GM10248 (cell line): ENCODE results near the gene SPDYE2B.
"Not testable (repeated sequence)": the region's sequence is repeated elsewhere in the genome, so short reads cannot be mapped to it uniquely, and the experiment has no call there.

ENCODE experiments used
- CTCF ChIA-PET: fragments of 300-600 bp; sonication (Branson Sonifier 250); formaldehyde crosslinking; extraction: SDS; loops from one replicate; lab custom pipeline; 2021; ENCODE audit warnings: antibody characterized with exemption; lab: Yijun Ruan, JAX
- POLR2A ChIA-PET: fragments of 350-650 bp; sonication (Branson Sonifier 250); formaldehyde crosslinking; extraction: SDS; loops from one replicate; lab custom pipeline; 2020; ENCODE audit warnings: antibody characterized with exemption; lab: Yijun Ruan, JAX
- DNase-seq: peaks from one replicate; pipeline ENCODE4 v3.0.0; 2012; ENCODE audit errors: extremely low spot score

Gene SPDYE2B, protein sequence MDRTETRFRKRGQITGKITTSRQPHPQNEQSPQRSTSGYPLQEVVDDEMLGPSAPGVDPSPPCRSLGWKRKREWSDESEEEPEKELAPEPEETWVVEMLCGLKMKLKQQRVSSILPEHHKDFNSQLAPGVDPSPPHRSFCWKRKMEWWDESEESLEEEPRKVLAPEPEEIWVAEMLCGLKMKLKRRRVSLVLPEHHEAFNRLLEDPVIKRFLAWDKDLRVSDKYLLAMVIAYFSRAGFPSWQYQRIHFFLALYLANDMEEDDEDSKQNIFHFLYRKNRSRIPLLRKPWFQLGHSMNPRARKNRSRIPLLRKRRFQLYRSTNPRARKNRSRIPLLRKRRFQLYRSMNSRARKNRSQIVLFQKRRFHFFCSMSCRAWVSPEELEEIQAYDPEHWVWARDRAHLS

GRCh38 chr7:102649924-102650323 lies at the start of gene SPDYE2B:
SPDYE2B (plus strand) TSS chr7:102650319; CDS start chr7:102652349, 2,030 bp downstream.
- CTCF ChIA-PET: not testable (repeated sequence)

GRCh38 chr7:102602317-102602716 lies 47.8 kb upstream of the SPDYE2B start:
- CTCF ChIA-PET, DNase-seq, POLR2A ChIA-PET: not testable (repeated sequence)

More at GRCh38 chr7:102649924-102650323, at the start of gene SPDYE2B:
- DNase-seq, POLR2A ChIA-PET: not testable (repeated sequence)

DNA sequence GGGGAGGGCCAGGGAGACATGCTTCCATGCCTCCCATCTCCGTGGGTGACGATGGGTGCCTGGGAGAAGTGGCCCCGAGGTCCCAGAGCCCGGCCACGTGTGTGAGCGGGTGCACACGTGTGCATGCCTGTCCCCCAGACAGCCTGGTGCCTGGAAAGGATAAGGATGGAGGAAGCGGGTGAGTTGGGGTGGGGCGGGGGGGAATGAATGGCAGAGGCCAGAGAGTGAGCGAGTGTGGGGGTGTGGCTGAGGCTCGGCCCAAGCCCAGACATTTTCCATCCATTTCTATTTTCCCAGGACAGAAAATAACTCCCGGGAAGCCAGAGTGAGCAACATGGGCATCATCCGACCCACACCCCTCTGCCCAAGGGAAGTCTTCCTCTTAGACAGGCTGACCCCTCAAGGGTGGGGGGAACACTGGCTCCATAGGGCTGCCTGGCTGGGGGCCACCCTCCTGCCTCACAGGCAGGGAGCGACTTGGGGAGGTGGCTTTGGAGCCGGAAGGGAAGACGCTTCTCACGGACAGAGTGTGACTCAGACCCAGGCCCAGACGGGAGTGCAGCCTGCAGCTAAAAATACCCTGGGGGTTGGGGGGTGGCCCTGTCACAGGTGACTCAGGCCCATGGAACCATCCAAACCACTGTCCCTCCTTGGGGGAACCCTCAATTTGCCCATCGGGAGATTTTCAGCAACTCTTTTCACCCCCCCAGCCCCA lies 45.5 kb upstream of the SPDYE2B start:
- CTCF ChIA-PET, POLR2A ChIA-PET, DNase-seq: not testable (repeated sequence)

GRCh38 chr7:102606848-102607247 lies 43.3 kb upstream of the SPDYE2B start:
- CTCF ChIA-PET, POLR2A ChIA-PET, DNase-seq: not testable (repeated sequence)

DNA sequence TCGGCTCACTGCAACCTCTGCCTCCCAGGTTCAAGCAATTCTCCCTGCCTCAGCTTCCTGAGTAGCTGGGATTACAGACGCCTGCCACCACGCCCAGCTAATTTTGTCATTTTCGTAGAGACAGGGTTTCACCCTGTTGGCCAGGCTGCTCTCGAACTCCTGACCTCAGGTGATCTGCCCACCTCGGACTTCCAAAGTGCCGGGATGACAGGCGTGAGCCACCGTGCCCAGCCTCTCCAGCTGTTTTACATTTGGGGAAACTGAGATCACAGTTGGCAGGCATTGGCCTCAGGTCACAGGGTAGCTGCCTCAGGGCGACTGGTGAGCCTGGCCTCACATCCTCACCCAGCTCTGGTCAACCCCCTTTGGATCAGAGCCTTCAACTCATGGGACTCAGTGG lies 40.4 kb upstream of the SPDYE2B start:
- POLR2A ChIA-PET, DNase-seq, CTCF ChIA-PET: not testable (repeated sequence)

DNA sequence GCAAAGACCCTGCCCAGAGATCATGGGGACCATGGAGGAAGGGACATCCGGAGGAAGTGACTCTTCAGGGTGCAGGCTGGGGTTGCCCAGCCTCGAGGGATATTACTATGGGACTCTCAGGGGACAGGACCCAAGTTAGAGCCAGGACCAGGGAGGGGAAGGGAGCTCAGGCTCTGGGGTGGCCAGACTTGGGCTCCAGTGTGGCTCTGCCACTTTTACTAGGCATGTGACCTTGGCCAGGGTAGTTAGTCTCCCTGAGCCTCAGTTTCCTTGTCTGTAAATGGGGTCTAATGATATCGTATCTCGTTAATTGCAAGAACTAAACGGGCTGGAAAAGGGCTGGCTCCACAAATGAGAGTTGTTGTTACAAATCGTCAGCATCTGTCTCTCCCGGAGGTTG lies 39.7 kb upstream of the SPDYE2B start:
- DNase-seq, CTCF ChIA-PET, POLR2A ChIA-PET: not testable (repeated sequence)

GRCh38 chr7:102611013-102611674 lies 39.0 kb upstream of the SPDYE2B start:
- CTCF ChIA-PET: not testable (repeated sequence)

GRCh38 chr7:102611675-102612325 lies 38.3 kb upstream of the SPDYE2B start:
- POLR2A ChIA-PET, CTCF ChIA-PET, DNase-seq: not testable (repeated sequence)

More at GRCh38 chr7:102611013-102611674, 39.0 kb upstream of the SPDYE2B start:
- DNase-seq, POLR2A ChIA-PET: not testable (repeated sequence)

GRCh38 chr7:102613575-102614345 lies 36.4 kb upstream of the SPDYE2B start:
- CTCF ChIA-PET, DNase-seq, POLR2A ChIA-PET: not testable (repeated sequence)

GRCh38 chr7:102614346-102614697 lies 35.8 kb upstream of the SPDYE2B start:
- CTCF ChIA-PET, POLR2A ChIA-PET, DNase-seq: not testable (repeated sequence)

DNA sequence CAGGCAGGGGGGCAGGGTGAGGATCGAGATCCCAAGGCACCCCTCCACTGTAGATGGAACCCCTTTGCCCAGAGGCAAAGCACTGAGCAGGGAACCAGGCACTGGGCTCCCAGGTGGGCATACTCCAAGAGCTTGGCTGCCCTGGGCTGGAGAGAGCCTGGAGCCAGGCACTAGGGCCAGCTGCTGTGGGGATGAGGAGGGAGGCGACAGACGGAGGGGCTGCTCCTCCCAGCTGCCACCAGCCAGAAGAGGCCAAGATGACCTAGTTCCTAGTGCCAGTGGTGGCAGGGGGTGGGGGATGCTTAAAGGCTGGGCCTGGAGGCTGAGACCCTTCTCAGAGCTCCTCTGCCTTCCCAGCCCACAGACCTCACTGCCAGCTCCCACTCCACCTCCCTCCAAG lies 35.2 kb upstream of the SPDYE2B start:
- POLR2A ChIA-PET, DNase-seq, CTCF ChIA-PET: not testable (repeated sequence)

DNA sequence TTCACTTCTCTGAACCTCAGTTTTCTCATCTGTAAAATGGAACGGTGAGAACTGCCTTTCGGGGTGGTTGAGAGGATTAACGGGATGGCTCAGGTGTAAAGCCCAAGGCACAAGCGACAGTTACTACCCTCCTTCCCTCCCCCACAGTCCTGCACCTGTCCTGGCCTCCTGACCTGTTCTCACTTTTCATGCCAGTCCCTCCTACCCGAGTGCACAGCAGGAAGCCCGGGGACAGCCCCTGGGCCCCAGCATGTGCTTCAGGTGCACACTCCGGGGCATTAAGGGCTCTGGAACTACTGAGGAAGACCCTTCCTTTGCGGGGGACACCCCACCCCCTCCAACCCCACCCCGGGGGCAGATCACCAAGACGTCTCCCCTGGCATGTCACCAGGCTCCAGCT lies 34.2 kb upstream of the SPDYE2B start:
- CTCF ChIA-PET, POLR2A ChIA-PET, DNase-seq: not testable (repeated sequence)

DNA sequence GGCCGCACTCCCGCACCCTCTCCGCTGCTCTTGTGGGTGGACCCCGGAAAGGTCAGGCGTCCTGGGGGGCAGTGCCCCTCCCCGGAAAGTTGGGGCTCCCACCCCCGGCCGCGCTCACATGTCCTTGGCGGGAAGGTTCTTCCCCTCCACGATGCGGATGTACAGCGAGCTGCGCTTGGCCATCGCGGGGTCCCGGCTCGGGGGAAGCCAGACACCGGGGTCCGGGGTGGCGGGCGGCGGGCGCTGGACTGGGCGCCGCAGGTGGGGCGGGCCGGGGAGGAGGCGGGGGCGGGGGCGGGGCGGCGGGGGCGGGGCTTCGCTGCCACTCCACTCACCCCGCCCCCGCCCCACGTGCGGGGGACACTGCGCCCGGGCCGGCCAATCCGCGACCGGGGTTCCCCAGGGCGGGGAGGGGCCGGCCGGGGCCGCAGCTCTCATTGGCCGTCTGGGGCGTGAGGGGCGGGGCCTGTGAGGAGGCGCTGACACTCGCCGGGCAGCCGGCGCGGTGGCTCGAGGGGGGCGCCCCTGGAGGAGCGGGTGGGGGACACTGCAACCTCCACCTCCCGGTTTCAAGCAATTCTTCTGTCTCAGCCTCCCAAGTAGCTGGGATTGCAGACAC lies 33.5 kb upstream of the SPDYE2B start, which contains the start of gene RASA4:
TSS of gene RASA4 (minus strand) at position 250 of the 619 bp plus-strand sequence. CDS start at position 183, 67 bp downstream.
- DNase-seq, CTCF ChIA-PET, POLR2A ChIA-PET: not testable (repeated sequence)

DNA sequence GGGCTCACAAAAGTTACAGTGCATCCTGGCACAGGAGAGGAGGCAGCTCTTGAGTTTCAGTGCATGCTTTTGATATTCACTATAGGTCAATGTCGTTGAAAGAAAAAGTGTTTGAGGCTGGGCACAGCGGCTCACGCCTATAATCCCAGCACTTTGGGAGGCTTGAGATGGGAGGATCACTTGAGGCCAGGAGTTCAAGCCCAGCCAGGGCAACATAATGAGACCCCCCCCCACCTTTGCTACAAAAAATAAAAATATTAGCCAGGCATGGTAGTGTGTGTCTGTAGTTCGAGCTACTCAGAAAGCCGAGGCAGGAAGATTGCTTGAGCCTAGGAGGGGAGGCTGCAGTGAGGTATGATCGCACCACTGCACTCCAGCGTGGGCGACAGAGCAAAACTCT lies 32.0 kb upstream of the SPDYE2B start:
- CTCF ChIA-PET, POLR2A ChIA-PET, DNase-seq: not testable (repeated sequence)

- DNase-seq, CTCF ChIA-PET, POLR2A ChIA-PET: not testable (repeated sequence)
Observed at GRCh38 chr7:102627271-102627904, 22.7 kb upstream of the SPDYE2B start.

DNA sequence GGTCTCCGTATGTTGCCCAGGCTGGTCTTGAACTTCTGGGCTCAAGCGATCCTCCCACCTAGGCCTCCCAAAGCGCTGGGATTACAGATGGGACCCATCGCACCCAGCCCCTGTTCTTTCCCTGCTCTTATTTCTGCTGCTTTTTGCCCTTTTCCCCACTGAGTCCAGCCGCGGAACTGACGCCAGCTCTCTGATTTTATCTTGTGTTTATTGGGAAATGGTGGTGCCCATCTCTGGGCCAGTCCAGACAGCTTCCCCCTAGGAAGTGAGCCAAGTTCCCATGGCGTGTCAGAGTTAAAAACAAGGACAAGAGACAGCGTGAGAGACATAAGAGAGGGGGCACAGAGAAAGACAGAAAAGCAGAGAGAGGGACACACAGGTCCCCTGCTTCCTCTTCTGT lies 19.5 kb upstream of the SPDYE2B start:
- CTCF ChIA-PET, POLR2A ChIA-PET, DNase-seq: not testable (repeated sequence)
